Measurements from ENCODE around the gene CTDNEP1. TPM values are rescaled to one million over a fixed set of nuclear protein-coding genes. Genes with fewer than 3 reads are reported as not detected.
A peak's percentile ranks its signal among the peaks of the same experiment; 100 is the strongest.

CTDNEP1 gene
- total RNA-seq, 4 donors from 2014 or later, result 33.8 to 66.3 (median 52.5) TPM

DNA sequence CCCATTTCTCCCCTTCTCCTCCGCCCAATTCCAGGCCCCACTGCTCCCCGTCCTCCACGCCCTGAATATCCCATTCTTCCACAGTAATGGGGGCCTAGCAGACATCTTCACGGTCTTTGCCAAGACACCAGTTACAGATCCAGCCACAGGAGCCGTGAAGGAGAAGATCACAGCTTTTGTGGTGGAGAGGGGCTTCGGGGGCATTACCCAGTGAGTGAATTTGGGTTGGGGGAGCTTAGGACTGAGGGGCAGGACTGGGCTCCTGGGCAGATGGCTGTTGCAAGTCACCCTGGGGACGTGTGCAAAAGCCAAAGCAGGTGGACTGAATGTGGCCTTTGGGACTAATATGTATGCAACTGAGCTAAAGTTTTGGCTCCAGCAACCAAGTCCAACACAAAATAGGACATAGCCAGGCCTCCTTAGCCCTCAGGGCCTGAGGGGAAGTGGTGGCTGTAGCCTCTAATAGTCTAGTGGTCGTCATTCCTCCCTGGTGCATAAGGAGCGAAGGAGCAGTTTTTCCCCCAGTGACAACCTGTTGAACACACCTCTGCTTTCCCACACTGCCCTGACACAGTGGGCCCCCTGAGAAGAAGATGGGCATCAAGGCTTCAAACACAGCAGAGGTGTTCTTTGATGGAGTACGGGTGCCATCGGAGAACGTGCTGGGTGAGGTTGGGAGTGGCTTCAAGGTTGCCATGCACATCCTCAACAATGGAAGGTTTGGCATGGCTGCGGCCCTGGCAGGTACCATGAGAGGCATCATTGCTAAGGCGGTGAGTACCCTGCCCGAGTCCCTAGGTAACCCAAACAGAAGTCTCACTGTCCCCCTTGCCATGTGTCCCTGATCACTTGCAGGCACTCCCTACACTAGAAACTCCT, 29.2 kb downstream of the CTDNEP1 start:
- H3K4me1 ChIP-seq, result peaks cover 2 to 50% (median 15%) of the 10 kb centered on the region in 3 donors

DNA sequence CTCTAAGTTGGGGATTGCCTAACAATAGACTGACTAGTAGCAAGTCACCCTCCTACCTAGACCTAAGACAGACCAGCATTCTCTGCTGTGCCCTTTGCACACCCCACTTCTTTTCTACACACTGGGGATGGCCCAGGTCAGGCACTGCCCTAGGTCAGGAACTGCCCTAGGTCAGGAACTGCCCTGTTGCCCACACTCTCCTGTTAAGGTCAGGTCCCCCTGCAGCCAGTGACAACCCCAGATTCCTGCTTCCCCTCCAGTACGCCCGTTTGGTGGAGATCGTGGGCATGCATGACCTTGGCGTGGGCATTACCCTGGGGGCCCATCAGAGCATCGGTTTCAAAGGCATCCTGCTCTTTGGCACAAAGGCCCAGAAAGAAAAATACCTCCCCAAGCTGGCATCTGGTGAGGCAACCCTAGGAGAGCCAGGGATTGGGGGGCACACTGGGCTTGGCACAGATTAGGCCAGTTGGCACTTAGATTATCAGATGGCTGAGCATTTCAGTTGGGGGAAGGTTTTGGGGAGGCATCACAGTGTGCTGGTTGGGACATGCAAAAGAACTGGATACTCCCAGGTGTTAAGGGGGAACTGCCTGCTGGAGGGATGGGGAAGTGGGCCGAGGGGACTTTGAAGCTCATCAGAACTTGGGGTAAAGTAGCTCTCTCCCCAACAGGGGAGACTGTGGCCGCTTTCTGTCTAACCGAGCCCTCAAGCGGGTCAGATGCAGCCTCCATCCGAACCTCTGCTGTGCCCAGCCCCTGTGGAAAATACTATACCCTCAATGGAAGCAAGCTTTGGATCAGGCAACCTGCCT, 30.0 kb downstream of the CTDNEP1 start:
- WGBS, 2 donors (ENCODE audit: low coverage in 1 of 2), result 71 to 78% methylated on average over 5 of the region's 10 CpGs

More for the DNA sequence above, 29.2 kb downstream of the CTDNEP1 start:
- 60 to 65% methylated on average over 6 of the region's 15 CpGs for WGBS, 2 donors (ENCODE audit: low coverage in 1 of 2)
- no peak for TF ChIP-seq EP300 (IDR thresholded peaks at IDR 0.05)
- TF ChIP-seq POLR2A (IDR thresholded peaks at IDR 0.05), result no peak
- no peak for TF ChIP-seq POLR2AphosphoS5 (IDR thresholded peaks at IDR 0.05)
- TF ChIP-seq, protein P1, sequence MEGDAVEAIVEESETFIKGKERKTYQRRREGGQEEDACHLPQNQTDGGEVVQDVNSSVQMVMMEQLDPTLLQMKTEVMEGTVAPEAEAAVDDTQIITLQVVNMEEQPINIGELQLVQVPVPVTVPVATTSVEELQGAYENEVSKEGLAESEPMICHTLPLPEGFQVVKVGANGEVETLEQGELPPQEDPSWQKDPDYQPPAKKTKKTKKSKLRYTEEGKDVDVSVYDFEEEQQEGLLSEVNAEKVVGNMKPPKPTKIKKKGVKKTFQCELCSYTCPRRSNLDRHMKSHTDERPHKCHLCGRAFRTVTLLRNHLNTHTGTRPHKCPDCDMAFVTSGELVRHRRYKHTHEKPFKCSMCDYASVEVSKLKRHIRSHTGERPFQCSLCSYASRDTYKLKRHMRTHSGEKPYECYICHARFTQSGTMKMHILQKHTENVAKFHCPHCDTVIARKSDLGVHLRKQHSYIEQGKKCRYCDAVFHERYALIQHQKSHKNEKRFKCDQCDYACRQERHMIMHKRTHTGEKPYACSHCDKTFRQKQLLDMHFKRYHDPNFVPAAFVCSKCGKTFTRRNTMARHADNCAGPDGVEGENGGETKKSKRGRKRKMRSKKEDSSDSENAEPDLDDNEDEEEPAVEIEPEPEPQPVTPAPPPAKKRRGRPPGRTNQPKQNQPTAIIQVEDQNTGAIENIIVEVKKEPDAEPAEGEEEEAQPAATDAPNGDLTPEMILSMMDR (IDR thresholded peaks at IDR 0.05), result no peak
- Histone ChIP-seq H3K9me3 (no peaks in the 10 kb centered on the region), H3K27me3 (no peaks in the 10 kb centered on the region), H3K4me3 (no peak overlapping the region), H3K36me3 (peaks cover 0 to 64% of the 10 kb centered on the region in 2 donors), H3K27ac (peak overlapping the region in 3 of 4 donors; percentile 88 to 98 (median 97))
- ATAC-seq, result no peak

DNA sequence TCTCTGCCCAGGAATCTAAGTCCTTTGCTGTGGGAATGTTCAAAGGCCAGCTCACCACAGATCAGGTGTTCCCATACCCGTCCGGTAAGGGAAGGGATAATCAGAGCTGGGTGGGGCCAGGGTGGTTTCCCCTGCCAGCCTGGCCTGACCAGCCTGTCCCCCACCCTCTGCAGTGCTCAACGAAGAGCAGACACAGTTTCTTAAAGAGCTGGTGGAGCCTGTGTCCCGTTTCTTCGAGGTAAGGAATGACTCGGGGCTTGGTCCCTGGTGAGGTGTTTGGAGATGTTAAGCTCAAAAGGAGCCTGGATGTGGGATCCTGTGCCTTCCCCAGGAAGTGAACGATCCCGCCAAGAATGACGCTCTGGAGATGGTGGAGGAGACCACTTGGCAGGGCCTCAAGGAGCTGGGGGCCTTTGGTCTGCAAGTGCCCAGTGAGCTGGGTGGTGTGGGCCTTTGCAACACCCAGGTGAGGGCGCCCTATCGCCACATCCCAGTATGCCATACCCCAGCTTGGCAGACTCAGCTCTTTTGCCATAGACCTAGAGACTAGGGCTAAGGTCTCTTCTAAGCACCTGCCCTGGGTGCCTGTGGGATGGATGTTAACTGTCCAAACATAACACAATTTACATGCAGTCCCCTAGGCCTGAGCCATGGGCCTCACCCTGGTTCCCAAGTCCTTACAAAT, 30.8 kb downstream of the CTDNEP1 start:
- H3K4me1 ChIP-seq, result peaks cover 2 to 65% (median 28%) of the 10 kb centered on the region in 3 donors
- TF ChIP-seq POLR2AphosphoS5 (IDR thresholded peaks at IDR 0.05) (no peak), EP300 (IDR thresholded peaks at IDR 0.05) (no peak)
- TF ChIP-seq, protein P1 (IDR thresholded peaks at IDR 0.05), result peak in 3 of 4 experiments; percentile 15 to 54 (median 33)
- 7% methylated on average over 3 of the region's 11 CpGs; no CpG with 5 or more reads in 1 of the 2 donors for WGBS, 2 donors (ENCODE audit: low coverage in 1 of 2)
- peak overlapping the region; percentile 62 to 81 for H3K4me3 ChIP-seq
- no peak for ATAC-seq
- no peaks in the 10 kb centered on the region for H3K9me3 ChIP-seq
- H3K27ac ChIP-seq, result peak overlapping the region; percentile 86 to 98 (median 92)
- no peaks in the 10 kb centered on the region for H3K27me3 ChIP-seq
- H3K36me3 ChIP-seq, result peaks cover 0 to 48% of the 10 kb centered on the region in 2 donors

More for the DNA sequence above, 30.0 kb downstream of the CTDNEP1 start:
- H3K4me3 ChIP-seq, result no peak overlapping the region
- peaks cover 0 to 56% of the 10 kb centered on the region in 2 donors for H3K36me3 ChIP-seq
- ATAC-seq, result no peak
- TF ChIP-seq POLR2A (IDR thresholded peaks at IDR 0.05) (no peak), POLR2AphosphoS5 (IDR thresholded peaks at IDR 0.05) (no peak), EP300 (IDR thresholded peaks at IDR 0.05) (no peak)
- TF ChIP-seq, protein P1 (IDR thresholded peaks at IDR 0.05), result no peak
- no peaks in the 10 kb centered on the region for H3K9me3 ChIP-seq
- peak overlapping the region in 3 of 4 donors; percentile 88 to 98 (median 97) for H3K27ac ChIP-seq
- no peaks in the 10 kb centered on the region for H3K27me3 ChIP-seq
- peaks cover 2 to 58% (median 20%) of the 10 kb centered on the region in 3 donors for H3K4me1 ChIP-seq

DNA sequence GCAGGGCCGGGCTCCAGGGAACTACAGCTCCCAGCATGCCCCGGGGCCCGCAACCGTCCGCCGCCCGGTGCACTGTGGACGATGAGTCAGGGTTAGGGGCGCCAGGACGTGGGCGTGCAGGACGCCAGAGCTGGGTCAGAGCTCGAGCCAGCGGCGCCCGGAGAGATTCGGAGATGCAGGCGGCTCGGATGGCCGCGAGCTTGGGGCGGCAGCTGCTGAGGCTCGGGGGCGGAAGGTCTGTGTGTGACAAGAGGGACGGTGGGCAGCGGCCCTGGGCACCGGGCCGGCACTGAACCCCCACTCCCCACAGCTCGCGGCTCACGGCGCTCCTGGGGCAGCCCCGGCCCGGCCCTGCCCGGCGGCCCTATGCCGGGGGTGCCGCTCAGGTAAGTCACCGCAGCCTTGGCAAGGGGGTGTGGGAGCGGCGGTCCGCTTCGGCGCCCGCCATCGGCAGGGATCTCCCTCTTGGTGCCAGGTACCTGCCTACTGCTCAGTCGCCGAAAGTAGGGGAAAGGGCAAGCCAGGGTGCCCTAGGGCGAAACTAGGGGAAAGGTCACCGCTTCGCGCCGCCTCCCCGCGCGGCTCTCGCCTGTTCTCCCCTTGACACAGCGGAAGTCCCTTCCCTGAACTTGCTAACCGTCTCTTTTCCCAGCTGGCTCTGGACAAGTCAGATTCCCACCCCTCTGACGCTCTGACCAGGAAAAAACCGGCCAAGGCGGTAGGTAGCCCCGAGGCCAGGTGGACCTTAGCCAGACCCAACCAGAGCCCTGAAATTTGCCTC, 31.5 kb downstream of the CTDNEP1 start, which contains the start of the genes ACADVL and DLG4:
ACADVL (plus strand) TSS at position 127 of the 781 bp plus-strand sequence; CDS start at position 174, 47 bp downstream.
DLG4 (minus strand) TSS at position 25 of the 781 bp plus-strand sequence.
- Histone ChIP-seq H3K27ac (peak within 1 kb of the TSS; percentile 86 to 98 (median 92)), H3K9me3 (no peaks in the 10 kb centered on the region), H3K27me3 (no peaks in the 10 kb centered on the region), H3K4me1 (peaks cover 6 to 73% (median 34%) of the 10 kb centered on the region in 3 donors), H3K4me3 (peak within 1 kb of the TSS; percentile 62 to 81), H3K36me3 (peaks cover 0 to 41% of the 10 kb centered on the region in 2 donors)
- ATAC-seq, result peak; percentile 89
- TF ChIP-seq POLR2A (IDR thresholded peaks at IDR 0.05), result peak; percentile 57 to 75
- TF ChIP-seq POLR2AphosphoS5 (IDR thresholded peaks at IDR 0.05), result peak; percentile 75
- TF ChIP-seq EP300 (IDR thresholded peaks at IDR 0.05), result no peak
- TF ChIP-seq, protein P1 (IDR thresholded peaks at IDR 0.05), result peak in 1 of 4 experiments; percentile 5
- WGBS, 2 donors (ENCODE audit: low coverage in 1 of 2), result 0% methylated on average over 1 of the region's 63 CpGs; no CpG with 5 or more reads in 1 of the 2 donors
